Spleen (tissue), 11 donors: Measurements from ENCODE around the gene ZMIZ1. TPM values are rescaled to one million over a fixed set of nuclear protein-coding genes. Genes with fewer than 3 reads are reported as not detected.

Experiments used
- DNase-seq: peaks from one replicate; pipeline ENCODE4 v3.0.0-alpha.2; 2020
- H3K27ac ChIP-seq, 8 donors: fragments of 200-600 bp; sonication (generic) in 7 of 8; 1 replicate in 4 of 8; 2 replicates in 4 of 8; pipeline versions ENCODE4 v1.5.0 to v1.8.0; 2016 to 2021; ENCODE audit warnings: inconsistent platforms in 4 of 8, mild to moderate bottlenecking in 4 of 8, moderate library complexity in 1 of 8
- H3K27me3 ChIP-seq, 7 donors: fragments of 200-600 bp; sonication (generic) in 6 of 7; replicated peaks in 1 of 7; 1 replicate in 4 of 7; 2 replicates in 3 of 7; pipeline versions ENCODE4 v1.5.0 to v1.8.0; 2016 to 2021; ENCODE audit warnings: inconsistent platforms in 3 of 7, mild to moderate bottlenecking in 1 of 7
- H3K36me3 ChIP-seq, 6 donors: fragments of 200-600 bp; sonication (generic) in 5 of 6; 1 replicate in 4 of 6; 2 replicates in 2 of 6; pipeline versions ENCODE4 v1.5.0 to v1.8.0; 2016 to 2021; ENCODE audit warnings: inconsistent platforms in 2 of 6
- H3K4me1 ChIP-seq, 6 donors: fragments of 200-600 bp; sonication (generic) in 5 of 6; 1 replicate in 3 of 6; 2 replicates in 3 of 6; pipeline versions ENCODE4 v1.5.0 to v1.8.0; 2016 to 2021; ENCODE audit warnings: inconsistent platforms in 3 of 6
- H3K4me3 ChIP-seq, 8 donors: fragments of 200-600 bp; sonication (generic) in 7 of 8; 1 replicate in 4 of 8; 2 replicates in 4 of 8; pipeline versions ENCODE4 v1.5.0 to v1.8.0; 2016 to 2021; ENCODE audit warnings: inconsistent platforms in 4 of 8, mild to moderate bottlenecking in 4 of 8, moderate library complexity in 2 of 8
- H3K9me3 ChIP-seq, 8 donors: fragments of 200-600 bp; sonication (generic) in 7 of 8; 1 replicate in 4 of 8; 2 replicates in 4 of 8; pipeline versions ENCODE4 v1.5.0 to v1.8.0; 2016 to 2021; ENCODE audit warnings: inconsistent platforms in 4 of 8
- CTCF ChIP-seq, 11 experiments: fragments of 200-600 bp in 7 of 11; fragments of 450-650 bp in 4 of 11; sonication (generic) in 4 of 11; IDR thresholded peaks in 8 of 11; conservative IDR thresholded peaks in 3 of 11; 1 replicate in 7 of 11; 2 replicates in 4 of 11; pipeline versions ENCODE4 v1.4.0 to v1.8.0; 2016 to 2021; ENCODE audit warnings: antibody characterized with exemption in 11 of 11, inconsistent platforms in 4 of 11, mild to moderate bottlenecking in 1 of 11
- POLR2A ChIP-seq, 3 donors: fragments of 450-650 bp; IDR thresholded peaks; one replicate each; pipeline ENCODE4 v1.5.1; 2017; ENCODE audit warnings: antibody characterized with exemption in 3 of 3, mild to moderate bottlenecking in 1 of 3
- POLR2AphosphoS5 ChIP-seq, 3 donors: sonication (generic); formaldehyde crosslinking; IDR thresholded peaks; one replicate each; pipeline ENCODE4 v1.5.1; 2017; ENCODE audit warnings: antibody characterized with exemption in 3 of 3
- WGBS, 5 donors: extraction: QIAGEN DNeasy Blood & Tissue Kit in 3 of 5; methylation state at CpG; one replicate each; pipeline versions ENCODE4 v1.1.5 to v1.1.7; 2013 to 2018; 5-methylcytosine and 5-hydroxymethylcytosine counted together
- intact Hi-C: fragments of 100-400 bp; cut with DNase I; formaldehyde crosslinking; loops from one replicate; pipeline ENCODE4 v1.15.0; 2023; ENCODE audit warnings: low total_unique reads
- polyA plus RNA-seq, 3 donors: library from polyadenylated mRNA; stranded (reverse); fragments of 200-250 nt; gene quantifications; one replicate each; pipeline ENCODE4 v1.2.1, GENCODE V29; 2013
- total RNA-seq, 7 donors: library from RNA; depleted of rRNA in 3 of 7; stranded (reverse); fragments of >200 nt in 3 of 7; fragmentation: NEBNext Ultra II Directional in 4 of 7; extraction: Animal tissue kit (Norgen Biotek cat#: 25700) in 4 of 7; gene quantifications; one replicate each; pipeline versions ENCODE4 v1.1.0 to v1.2.1, GENCODE V29; 2016 to 2021
- donor health status: healthy with polysubstance abuse.
- donor health status: DM: no; HTN: no; CAD: no; lungs with moderate emphysema.
- donor health status: DM: no; HTN: no; CAD: no.
- donor health status: Bipolar disorder and iron deficiency.
- donor health status: healthy.
- donor health status: DM: no; HTN: no; CAD: no.
- donor health status: DM: yes; HTN: yes; CAD: no.

Gene ZMIZ1
- total and polyA plus RNA-seq, 10 donors = 10.7 to 210 (median 125) TPM

- intact Hi-C loops = no loop called here
- H3K9me3 ChIP-seq = no peaks in the 10 kb centered on the region
- H3K27ac ChIP-seq = peak overlapping the region in 7 of 8 donors; percentile 29 to 95 (median 80)
- H3K4me3 ChIP-seq = no peak overlapping the region
- TF ChIP-seq POLR2A (IDR thresholded peaks at IDR 0.05) (no peak), CTCF (IDR thresholded peaks at IDR 0.05 in 8 of 11, conservative IDR thresholded peaks at IDR 0.05 in 3 of 11) (no peak), POLR2AphosphoS5 (IDR thresholded peaks at IDR 0.05) (no peak)
- no peak for DNase-seq
- peaks cover 0 to 47% (median 0%) of the 10 kb centered on the region in 6 donors for H3K36me3 ChIP-seq
- WGBS, 5 donors = 71 to 80% (median 75%) methylated on average over 7 of the region's 7 CpGs
- peaks cover 48 to 100% (median 81%) of the 10 kb centered on the region in 6 donors for H3K4me1 ChIP-seq
- H3K27me3 ChIP-seq = no peaks in the 10 kb centered on the region
Measured at GRCh38 chr10:79140085-79140793, 71.5 kb downstream of the ZMIZ1 start.

- no peak for DNase-seq
- intact Hi-C loops = no loop called here
- H3K4me3 ChIP-seq = no peak overlapping the region
- peaks cover 52 to 100% (median 84%) of the 10 kb centered on the region in 6 donors for H3K4me1 ChIP-seq
- no peaks in the 10 kb centered on the region for H3K9me3 ChIP-seq
- H3K27me3 ChIP-seq = no peaks in the 10 kb centered on the region
- H3K36me3 ChIP-seq = peaks cover 0 to 47% (median 0%) of the 10 kb centered on the region in 6 donors
- peak overlapping the region in 4 of 8 donors; percentile 49 to 95 (median 86) for H3K27ac ChIP-seq
- 85 to 90% (median 89%) methylated on average over 15 of the region's 15 CpGs for WGBS, 5 donors
- TF ChIP-seq CTCF (IDR thresholded peaks at IDR 0.05 in 8 of 11, conservative IDR thresholded peaks at IDR 0.05 in 3 of 11) (no peak), POLR2AphosphoS5 (IDR thresholded peaks at IDR 0.05) (no peak), POLR2A (IDR thresholded peaks at IDR 0.05) (no peak)
Measured at GRCh38 chr10:79140855-79141254, 72.1 kb downstream of the ZMIZ1 start.

- H3K27ac ChIP-seq = peak overlapping the region in 6 of 8 donors; percentile 3 to 95 (median 55)
- DNase-seq = no peak
- 58 to 75% (median 64%) methylated on average over 10 of the region's 10 CpGs for WGBS, 5 donors
- peaks cover 0 to 47% (median 0%) of the 10 kb centered on the region in 6 donors for H3K36me3 ChIP-seq
- no peaks in the 10 kb centered on the region for H3K27me3 ChIP-seq
- TF ChIP-seq POLR2AphosphoS5 (IDR thresholded peaks at IDR 0.05) = no peak
- no peak for TF ChIP-seq POLR2A (IDR thresholded peaks at IDR 0.05)
- TF ChIP-seq CTCF (IDR thresholded peaks at IDR 0.05 in 8 of 11, conservative IDR thresholded peaks at IDR 0.05 in 3 of 11) = no peak
- no peak overlapping the region for H3K4me3 ChIP-seq
- intact Hi-C loops = no loop called here
- no peaks in the 10 kb centered on the region for H3K9me3 ChIP-seq
- H3K4me1 ChIP-seq = peaks cover 52 to 100% (median 81%) of the 10 kb centered on the region in 6 donors
Measured at GRCh38 chr10:79142064-79142491, 73.3 kb downstream of the ZMIZ1 start.

- no peaks in the 10 kb centered on the region for H3K9me3 ChIP-seq
- peaks cover 0 to 47% (median 0%) of the 10 kb centered on the region in 6 donors for H3K36me3 ChIP-seq
- TF ChIP-seq POLR2A (IDR thresholded peaks at IDR 0.05) = no peak
- TF ChIP-seq CTCF (IDR thresholded peaks at IDR 0.05 in 8 of 11, conservative IDR thresholded peaks at IDR 0.05 in 3 of 11) = no peak
- TF ChIP-seq POLR2AphosphoS5 (IDR thresholded peaks at IDR 0.05) = peak in 1 of 3 donors; percentile 53
- WGBS, 5 donors = 68 to 85% (median 70%) methylated on average over 13 of the region's 13 CpGs
- no peaks in the 10 kb centered on the region for H3K27me3 ChIP-seq
- peak; percentile 72 for DNase-seq
- intact Hi-C loops = no loop called here
- no peak overlapping the region for H3K4me3 ChIP-seq
- peak overlapping the region in 5 of 8 donors; percentile 38 to 95 (median 61) for H3K27ac ChIP-seq
- H3K4me1 ChIP-seq = peaks cover 51 to 100% (median 81%) of the 10 kb centered on the region in 6 donors
Measured at GRCh38 chr10:79142522-79143309, 74.0 kb downstream of the ZMIZ1 start.
